A549 (cell line): ENCODE measurements around the gene NAA38. TPM values are rescaled to one million over a fixed set of nuclear protein-coding genes. Genes with fewer than 3 reads are reported as not detected.

Experiments
- ATAC-seq, 2 experiments: fragments of 200-7000 bp in 1 of 2; fragments of >200 bp in 1 of 2; cut with Nextera tagmentation in 1 of 2; cut with Tn5 transposase in 1 of 2; 3 replicates each; pipeline versions ENCODE4 v1.8.0 to v1.9.1; 2018 to 2020; ENCODE audit warnings: mild to moderate bottlenecking in 1 of 2, moderate library complexity in 1 of 2
- CTCF ChIA-PET: fragments of 300-600 bp; sonication (Branson Sonifier 250); formaldehyde crosslinking; extraction: SDS; loops from one replicate; lab custom pipeline; 2021; ENCODE audit warnings: antibody characterized with exemption, inconsistent platforms; lab: Yijun Ruan, JAX
- POLR2A ChIA-PET: fragments of 350-600 bp; formaldehyde crosslinking; extraction: SDS; loops from one replicate; lab custom pipeline; 2021; ENCODE audit warnings: antibody characterized with exemption, inconsistent platforms; lab: Yijun Ruan, JAX
- DNase-seq, 2 experiments: peaks; one replicate each; pipeline versions ENCODE4 v3.0.0 to v3.0.0-alpha.2; 2011 to 2016; ENCODE audit warnings: low read depth in 1 of 2, low spot score in 1 of 2
- FAIRE-seq: peaks from 2 replicates; lab custom pipeline; 2011; peaks lifted over from hg19 to GRCh38; lab: Jason Lieb, UNC
- H3K27ac ChIP-seq, 2 experiments: fragments of >200 bp; sonication (Bioruptor Twin); formaldehyde crosslinking; 3 replicates each; pipeline ENCODE4 v1.5.1; 2016 to 2017
- H3K4me1 ChIP-seq: fragments of >200 bp; sonication (Bioruptor Twin); formaldehyde crosslinking; 3 replicates; pipeline ENCODE4 v1.6.1; 2016
- H3K4me2 ChIP-seq: fragments of >200 bp; sonication (Bioruptor Twin); formaldehyde crosslinking; 3 replicates; pipeline ENCODE4 v1.6.1; 2016
- H3K4me3 ChIP-seq: fragments of >200 bp; sonication (Bioruptor Twin); formaldehyde crosslinking; 3 replicates; pipeline ENCODE4 v1.5.1; 2016
- H3K9me3 ChIP-seq: fragments of >200 bp; sonication (Bioruptor Twin); formaldehyde crosslinking; 3 replicates; pipeline ENCODE4 v1.6.1; 2016
- BHLHE40 ChIP-seq: IDR thresholded peaks from 2 replicates; pipeline ENCODE4 v1.6.1; 2012; ENCODE audit warnings: low read depth, low read length, inconsistent platforms
- CHD2 ChIP-seq: fragments of 150-350 bp; IDR thresholded peaks from 2 replicates; pipeline ENCODE4 v1.6.1; 2014; ENCODE audit warnings: low read length; ENCODE audit not compliant: partially characterized antibody
- FOSL2 ChIP-seq, 2 experiments: fragments of 450-650 bp in 1 of 2; fragments of >200 bp in 1 of 2; sonication (Bioruptor Twin) in 1 of 2; formaldehyde crosslinking; IDR thresholded peaks; 2 replicates each; pipeline versions ENCODE4 v1.5.0 to v1.6.1; 2016 to 2020; ENCODE audit warnings: mild to moderate bottlenecking in 1 of 2, moderate library complexity in 1 of 2
- FOXS1 ChIP-seq: fragments of 250-450 bp; sonication (Bioruptor Pico); IDR thresholded peaks from 2 replicates; pipeline ENCODE4 v1.5.0; 2020; ENCODE audit warnings: mild to moderate bottlenecking, moderate library complexity
- HDAC2 ChIP-seq: fragments of 200-600 bp; sonication (generic); IDR thresholded peaks from 2 replicates; pipeline ENCODE4 v1.6.1; 2016
- HOXA7 ChIP-seq: fragments of 250-450 bp; sonication (Bioruptor Pico); IDR thresholded peaks from 2 replicates; pipeline ENCODE4 v1.5.0; 2020; ENCODE audit warnings: mild to moderate bottlenecking, moderate library complexity
- KDM1A ChIP-seq: fragments of 200-600 bp; sonication (generic); IDR thresholded peaks from 2 replicates; pipeline ENCODE4 v1.6.1; 2016; ENCODE audit warnings: low read depth, mild to moderate bottlenecking
- KDM5A ChIP-seq: fragments of 200-600 bp; sonication (generic); IDR thresholded peaks from 2 replicates; pipeline ENCODE4 v1.6.1; 2016; ENCODE audit warnings: antibody characterized with exemption, mild to moderate bottlenecking
- NR3C1 ChIP-seq: fragments of >200 bp; sonication (Bioruptor Twin); formaldehyde crosslinking; IDR thresholded peaks from 3 replicates; pipeline ENCODE4 v1.6.1; 2017
- PHF8 ChIP-seq: fragments of 200-600 bp; sonication (generic); IDR thresholded peaks from 2 replicates; pipeline ENCODE4 v1.6.1; 2016; ENCODE audit warnings: low read depth, mild to moderate bottlenecking, antibody characterized with exemption, moderate library complexity, borderline replicate concordance
- POLR2A ChIP-seq: IDR thresholded peaks from 2 replicates; pipeline ENCODE4 v1.6.1; 2012; ENCODE audit warnings: mild to moderate bottlenecking, low read length
- POLR2AphosphoS2 ChIP-seq: conservative IDR thresholded peaks from 2 replicates; pipeline ENCODE4 v1.6.1; 2012; ENCODE audit warnings: low read length, improper control_type of control experiment, inconsistent platforms
- RCOR1 ChIP-seq: fragments of 150-350 bp; IDR thresholded peaks from 2 replicates; pipeline ENCODE4 v1.6.1; 2014; ENCODE audit warnings: antibody characterized with exemption, low read length, low read depth
- RNF2 ChIP-seq: fragments of 200-600 bp; sonication (generic); IDR thresholded peaks from 2 replicates; pipeline ENCODE4 v1.6.1; 2016; ENCODE audit warnings: low read depth, mild to moderate bottlenecking, antibody characterized with exemption, moderate library complexity, borderline replicate concordance
- SREBF2 ChIP-seq: fragments of 450-650 bp; IDR thresholded peaks from 2 replicates; pipeline ENCODE4 v1.6.1; 2014; ENCODE audit warnings: mild to moderate bottlenecking, moderate library complexity
- ZC3H11A ChIP-seq: fragments of 450-650 bp; IDR thresholded peaks from 2 replicates; pipeline ENCODE4 v1.6.1; 2014; ENCODE audit warnings: antibody characterized with exemption, mild to moderate bottlenecking
- ZFP36 ChIP-seq: fragments of 450-650 bp; IDR thresholded peaks from 2 replicates; pipeline ENCODE4 v1.6.1; 2014; ENCODE audit warnings: borderline replicate concordance; ENCODE audit not compliant: partially characterized antibody
- ZNF302 ChIP-seq: fragments of 250-450 bp; sonication (Bioruptor Pico); IDR thresholded peaks from 2 replicates; pipeline ENCODE4 v1.9.0; 2021; ENCODE audit warnings: inconsistent platforms, mild to moderate bottlenecking, moderate library complexity
- ZSCAN20 ChIP-seq: fragments of 250-450 bp; sonication (Bioruptor Pico); IDR thresholded peaks from 2 replicates; pipeline ENCODE4 v1.8.0; 2022; ENCODE audit warnings: mild to moderate bottlenecking, moderate library complexity
- WGBS: methylation state at CpG from one replicate; pipeline ENCODE4 v1.1.6; 2017; ENCODE audit errors: missing lambda C conversion rate; 5-methylcytosine and 5-hydroxymethylcytosine counted together
- polyA plus RNA-seq, 4 experiments: library from polyadenylated mRNA; depleted of rRNA in 3 of 4; stranded (reverse); fragments of >200 nt; fragmentation: RNase III in 1 of 4; extraction: RNeasy Plus Mini Kit Qiagen cat#74134 plus additional on column Dnase treatment in 1 of 4; gene quantifications; 2 replicates in 3 of 4; 3 replicates in 1 of 4; pipeline ENCODE4 v1.2.3, GENCODE V29; 2011 to 2017
- TF ChIP-seq, protein P1 (sequence below): IDR thresholded peaks from 2 replicates; pipeline ENCODE4 v1.6.1; 2012; ENCODE audit warnings: low read depth, borderline replicate concordance
- TF ChIP-seq, protein P2 (sequence below): fragments of >200 bp; sonication (Bioruptor Twin); formaldehyde crosslinking; IDR thresholded peaks from 3 replicates; pipeline ENCODE4 v1.6.1; 2016
- TF ChIP-seq, protein P3 (sequence below): fragments of >200 bp; sonication (Bioruptor Twin); formaldehyde crosslinking; IDR thresholded peaks from 3 replicates; pipeline ENCODE4 v1.5.1; 2016

The NAA38 gene
- polyA plus RNA-seq, 2 of the 4 experiments (the other 2 are of a cell fraction), result 102 to 287 TPM

DNA sequence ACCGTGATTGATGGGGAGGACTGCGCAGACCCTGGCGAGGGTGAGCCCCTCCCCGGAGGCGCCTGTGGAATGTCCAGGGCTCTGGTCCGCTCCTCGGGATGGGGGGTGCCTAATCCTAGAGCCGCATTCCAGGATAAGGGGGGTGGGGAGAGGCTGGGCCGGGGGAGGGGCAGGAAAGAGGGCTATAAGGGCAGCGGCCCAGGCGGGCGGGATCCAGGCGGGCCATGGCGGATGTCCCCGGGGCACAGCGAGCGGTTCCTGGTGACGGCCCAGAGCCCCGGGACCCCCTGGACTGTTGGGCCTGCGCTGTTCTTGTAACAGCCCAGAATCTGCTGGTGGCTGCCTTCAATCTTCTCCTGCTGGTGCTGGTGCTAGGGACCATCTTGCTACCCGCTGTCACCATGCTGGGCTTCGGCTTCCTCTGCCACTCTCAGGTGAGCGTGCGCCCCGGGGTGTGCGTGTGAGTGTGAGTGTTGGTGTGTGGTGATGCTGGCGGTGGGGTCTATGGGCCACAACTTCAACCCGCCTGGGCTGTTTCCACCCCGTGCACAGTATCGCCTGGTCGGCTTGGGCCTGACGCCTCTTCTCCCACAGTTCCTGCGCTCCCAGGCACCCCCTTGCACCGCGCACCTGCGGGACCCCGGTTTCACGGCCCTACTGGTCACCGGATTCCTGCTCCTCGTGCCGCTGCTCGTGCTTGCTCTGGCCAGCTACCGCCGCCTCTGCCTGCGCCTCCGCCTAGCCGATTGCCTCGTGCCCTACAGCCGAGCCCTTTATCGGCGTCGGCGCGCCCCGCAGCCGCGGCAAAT is 2.3 kb downstream of the NAA38 start, which contains the start of gene TMEM88:
Gene TMEM88, plus strand, starts transcription at position 216 of the 809 bp plus-strand sequence. Its CDS starts 9 bp downstream, at position 225.
- POLR2A ChIA-PET, result interaction anchor here (0.9 to 2.7 kb wide), 2 partner anchors 12 to 20 kb away, joined by 6 to 65 read pairs; no protein-coding TSS in a partner anchor
- CTCF ChIA-PET, result interaction anchor here (2.5 to 2.9 kb wide), 4 partner anchors 10 to 112 kb away, joined by 14 to 48 read pairs (median 26); partner anchors contain the start of gene KDM6B
- TF ChIP-seq SREBF2 (no peak), POLR2AphosphoS2 (0 out of 2 replicates have a peak, but pooled peaks have one; percentile 87), HDAC2 (no peak), ZC3H11A (no peak)
- TF ChIP-seq, protein P1, sequence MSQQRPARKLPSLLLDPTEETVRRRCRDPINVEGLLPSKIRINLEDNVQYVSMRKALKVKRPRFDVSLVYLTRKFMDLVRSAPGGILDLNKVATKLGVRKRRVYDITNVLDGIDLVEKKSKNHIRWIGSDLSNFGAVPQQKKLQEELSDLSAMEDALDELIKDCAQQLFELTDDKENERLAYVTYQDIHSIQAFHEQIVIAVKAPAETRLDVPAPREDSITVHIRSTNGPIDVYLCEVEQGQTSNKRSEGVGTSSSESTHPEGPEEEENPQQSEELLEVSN, result no peak
- TF ChIP-seq, protein P2, sequence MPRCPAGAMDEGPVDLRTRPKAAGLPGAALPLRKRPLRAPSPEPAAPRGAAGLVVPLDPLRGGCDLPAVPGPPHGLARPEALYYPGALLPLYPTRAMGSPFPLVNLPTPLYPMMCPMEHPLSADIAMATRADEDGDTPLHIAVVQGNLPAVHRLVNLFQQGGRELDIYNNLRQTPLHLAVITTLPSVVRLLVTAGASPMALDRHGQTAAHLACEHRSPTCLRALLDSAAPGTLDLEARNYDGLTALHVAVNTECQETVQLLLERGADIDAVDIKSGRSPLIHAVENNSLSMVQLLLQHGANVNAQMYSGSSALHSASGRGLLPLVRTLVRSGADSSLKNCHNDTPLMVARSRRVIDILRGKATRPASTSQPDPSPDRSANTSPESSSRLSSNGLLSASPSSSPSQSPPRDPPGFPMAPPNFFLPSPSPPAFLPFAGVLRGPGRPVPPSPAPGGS, result no peak
- TF ChIP-seq, all 56 proteins: peak for 1
- H3K4me2 ChIP-seq, result peak within 1 kb of the TSS; percentile 99
- FAIRE-seq, result no peak
- H3K27ac ChIP-seq, result peak within 1 kb of the TSS in 1 of 2 experiments; percentile 91; a peak in 3 of 6 replicates
- DNase-seq, result no peak
- WGBS, result 94% methylated on average over 55 of the region's 57 CpGs
- no peaks in the 10 kb centered on the region for H3K9me3 ChIP-seq
- peaks cover 30% of the 10 kb centered on the region for H3K4me1 ChIP-seq
- no peak for ATAC-seq
- peak within 1 kb of the TSS; percentile 69; the same call in 2 of the 3 replicates for H3K4me3 ChIP-seq

DNA sequence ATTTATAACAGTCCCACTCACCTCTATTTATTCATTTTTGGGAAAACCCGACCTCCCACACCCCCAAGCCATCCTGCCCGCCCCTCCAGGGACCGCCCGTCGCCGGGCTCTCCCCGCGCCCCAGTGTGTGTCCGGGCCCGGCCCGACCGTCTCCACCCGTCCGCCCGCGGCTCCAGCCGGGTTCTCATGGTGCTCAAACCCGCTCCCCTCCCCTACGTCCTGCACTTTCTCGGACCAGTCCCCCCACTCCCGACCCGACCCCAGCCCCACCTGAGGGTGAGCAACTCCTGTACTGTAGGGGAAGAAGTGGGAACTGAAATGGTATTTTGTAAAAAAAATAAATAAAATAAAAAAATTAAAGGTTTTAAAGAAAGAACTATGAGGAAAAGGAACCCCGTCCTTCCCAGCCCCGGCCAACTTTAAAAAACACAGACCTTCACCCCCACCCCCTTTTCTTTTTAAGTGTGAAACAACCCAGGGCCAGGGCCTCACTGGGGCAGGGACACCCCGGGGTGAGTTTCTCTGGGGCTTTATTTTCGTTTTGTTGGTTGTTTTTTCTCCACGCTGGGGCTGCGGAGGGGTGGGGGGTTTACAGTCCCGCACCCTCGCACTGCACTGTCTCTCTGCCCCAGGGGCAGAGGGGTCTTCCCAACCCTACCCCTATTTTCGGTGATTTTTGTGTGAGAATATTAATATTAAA is 3.1 kb downstream of the NAA38 start:
- Histone ChIP-seq H3K9me3 (no peaks in the 10 kb centered on the region), H3K4me1 (peaks cover 29% of the 10 kb centered on the region), H3K27ac (no peak overlapping the region), H3K4me2 (no peak overlapping the region), H3K4me3 (no peak overlapping the region)
- ATAC-seq, result no peak
- DNase-seq, result no peak
- POLR2A ChIA-PET, result no interaction called here
- CTCF ChIA-PET, result interaction anchor here (1.8 to 25.1 kb wide), 2 partner anchors 24 to 111 kb away, joined by 12 to 677 read pairs; partner anchors contain the start of gene KDM6B
- no peak for FAIRE-seq
- TF ChIP-seq NR3C1 (no peak), POLR2AphosphoS2 (no peak), RCOR1 (no peak), CHD2 (no peak), FOSL2 (IDR thresholded peaks at IDR 0.05) (no peak), FOSL2 (CRISPR knock-in tag; IDR thresholded peaks at IDR 0.05) (no peak), ZFP36 (no peak), BHLHE40 (no peak), KDM1A (no peak), HOXA7 (CRISPR knock-in tag) (no peak), PHF8 (no peak), POLR2A (no peak), FOXS1 (CRISPR knock-in tag) (no peak), KDM5A (no peak), RNF2 (no peak), ZNF302 (CRISPR knock-in tag) (no peak), ZSCAN20 (CRISPR knock-in tag) (no peak)
- TF ChIP-seq, protein P3, sequence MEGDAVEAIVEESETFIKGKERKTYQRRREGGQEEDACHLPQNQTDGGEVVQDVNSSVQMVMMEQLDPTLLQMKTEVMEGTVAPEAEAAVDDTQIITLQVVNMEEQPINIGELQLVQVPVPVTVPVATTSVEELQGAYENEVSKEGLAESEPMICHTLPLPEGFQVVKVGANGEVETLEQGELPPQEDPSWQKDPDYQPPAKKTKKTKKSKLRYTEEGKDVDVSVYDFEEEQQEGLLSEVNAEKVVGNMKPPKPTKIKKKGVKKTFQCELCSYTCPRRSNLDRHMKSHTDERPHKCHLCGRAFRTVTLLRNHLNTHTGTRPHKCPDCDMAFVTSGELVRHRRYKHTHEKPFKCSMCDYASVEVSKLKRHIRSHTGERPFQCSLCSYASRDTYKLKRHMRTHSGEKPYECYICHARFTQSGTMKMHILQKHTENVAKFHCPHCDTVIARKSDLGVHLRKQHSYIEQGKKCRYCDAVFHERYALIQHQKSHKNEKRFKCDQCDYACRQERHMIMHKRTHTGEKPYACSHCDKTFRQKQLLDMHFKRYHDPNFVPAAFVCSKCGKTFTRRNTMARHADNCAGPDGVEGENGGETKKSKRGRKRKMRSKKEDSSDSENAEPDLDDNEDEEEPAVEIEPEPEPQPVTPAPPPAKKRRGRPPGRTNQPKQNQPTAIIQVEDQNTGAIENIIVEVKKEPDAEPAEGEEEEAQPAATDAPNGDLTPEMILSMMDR, result no peak
- WGBS, result 88% methylated on average over 31 of the region's 31 CpGs
